Mucosa of rectum (tissue), 2 donors: Measurements from ENCODE around the gene DKK1.

Experiments
- H3K27ac ChIP-seq, 2 donors: one replicate each; pipeline ENCODE4 v1.7.0; 2013; ENCODE audit warnings: inconsistent platforms in 2 of 2, low read depth in 2 of 2, low read length in 2 of 2
- H3K27me3 ChIP-seq, 2 donors: one replicate each; pipeline ENCODE4 v1.7.0; 2013; ENCODE audit warnings: low read length in 2 of 2; ENCODE audit not compliant: control insufficient read depth in 2 of 2, insufficient read depth in 2 of 2
- H3K36me3 ChIP-seq, 2 donors: one replicate each; pipeline ENCODE4 v1.7.0; 2013; ENCODE audit warnings: low read length in 2 of 2; ENCODE audit not compliant: control insufficient read depth in 2 of 2, insufficient read depth in 2 of 2
- H3K4me1 ChIP-seq, 2 donors: one replicate each; pipeline ENCODE4 v1.7.0; 2013; ENCODE audit warnings: low read length in 2 of 2, mild to moderate bottlenecking in 1 of 2; ENCODE audit not compliant: control insufficient read depth in 2 of 2, insufficient read depth in 2 of 2
- H3K4me3 ChIP-seq, 2 donors: one replicate each; pipeline ENCODE4 v1.7.0; 2013; ENCODE audit warnings: low read length in 2 of 2
- H3K9ac ChIP-seq, 2 donors: one replicate each; pipeline ENCODE4 v1.7.0; 2013; ENCODE audit warnings: low read length in 2 of 2, low read depth in 1 of 2, mild to moderate bottlenecking in 1 of 2
- H3K9me3 ChIP-seq, 2 donors: one replicate each; pipeline ENCODE4 v1.7.0; 2013; ENCODE audit warnings: low read length in 2 of 2; ENCODE audit not compliant: control insufficient read depth in 2 of 2
- donor health status: healthy.
- donor health status: Normal muscosa, but diverticular disease.

Gene DKK1

GRCh38 chr10:52316500-52316899 is 2.4 kb downstream of the DKK1 start:
- Histone ChIP-seq H3K36me3 (no peaks in the 10 kb centered on the region), H3K4me1 (peaks cover 13 to 15% of the 10 kb centered on the region in 2 donors), H3K27ac (no peak overlapping the region), H3K9me3 (no peaks in the 10 kb centered on the region), H3K4me3 (no peak overlapping the region), H3K27me3 (peaks cover 21 to 25% of the 10 kb centered on the region in 2 donors), H3K9ac (no peak overlapping the region)

GRCh38 chr10:52318136-52318701 is 4.1 kb downstream of the DKK1 start:
- H3K4me3 ChIP-seq, result no peak overlapping the region
- H3K9me3 ChIP-seq, result no peaks in the 10 kb centered on the region
- H3K4me1 ChIP-seq, result peaks cover 10 to 15% of the 10 kb centered on the region in 2 donors
- H3K27me3 ChIP-seq, result peaks cover 12 to 20% of the 10 kb centered on the region in 2 donors
- no peaks in the 10 kb centered on the region for H3K36me3 ChIP-seq
- H3K27ac ChIP-seq, result no peak overlapping the region
- no peak overlapping the region for H3K9ac ChIP-seq

- peaks cover 7 to 17% of the 10 kb centered on the region in 2 donors for H3K27me3 ChIP-seq
- H3K27ac ChIP-seq, result no peak overlapping the region
- no peak overlapping the region for H3K4me3 ChIP-seq
- no peaks in the 10 kb centered on the region for H3K36me3 ChIP-seq
- H3K9me3 ChIP-seq, result no peaks in the 10 kb centered on the region
- H3K4me1 ChIP-seq, result peaks cover 5 to 9% of the 10 kb centered on the region in 2 donors
- H3K9ac ChIP-seq, result no peak overlapping the region
These were observed 4.9 kb downstream of the DKK1 start for GRCh38 chr10:52318822-52319464.

- Histone ChIP-seq H3K27me3 (peaks cover 7 to 12% of the 10 kb centered on the region in 2 donors), H3K27ac (no peak overlapping the region), H3K9me3 (no peaks in the 10 kb centered on the region), H3K4me3 (no peak overlapping the region), H3K36me3 (no peaks in the 10 kb centered on the region), H3K4me1 (peaks cover 0 to under 1% of the 10 kb centered on the region in 2 donors), H3K9ac (no peak overlapping the region)
These were observed 5.8 kb downstream of the DKK1 start for GRCh38 chr10:52319926-52320325.

GRCh38 chr10:52322323-52322722 is 8.2 kb downstream of the DKK1 start:
- Histone ChIP-seq H3K9me3 (no peaks in the 10 kb centered on the region), H3K4me1 (no peaks in the 10 kb centered on the region), H3K4me3 (no peak overlapping the region), H3K9ac (no peak overlapping the region), H3K27me3 (no peaks in the 10 kb centered on the region), H3K27ac (no peak overlapping the region), H3K36me3 (no peaks in the 10 kb centered on the region)

GRCh38 chr10:52322936-52323335 is 8.9 kb downstream of the DKK1 start:
- H3K27ac ChIP-seq, result no peak overlapping the region

GRCh38 chr10:52326382-52326781 is 12.3 kb downstream of the DKK1 start:
- Histone ChIP-seq H3K27ac (no peak overlapping the region), H3K4me3 (no peak overlapping the region), H3K36me3 (no peaks in the 10 kb centered on the region), H3K9me3 (no peaks in the 10 kb centered on the region), H3K27me3 (no peaks in the 10 kb centered on the region), H3K4me1 (no peaks in the 10 kb centered on the region), H3K9ac (no peak overlapping the region)

More at GRCh38 chr10:52322936-52323335, 8.9 kb downstream of the DKK1 start:
- no peaks in the 10 kb centered on the region for H3K27me3 ChIP-seq
- H3K36me3 ChIP-seq, result no peaks in the 10 kb centered on the region
- no peaks in the 10 kb centered on the region for H3K4me1 ChIP-seq
- no peaks in the 10 kb centered on the region for H3K9me3 ChIP-seq
- H3K4me3 ChIP-seq, result no peak overlapping the region
- H3K9ac ChIP-seq, result no peak overlapping the region

GRCh38 chr10:52331638-52332364 is 17.7 kb downstream of the DKK1 start:
- H3K9ac ChIP-seq, result no peak overlapping the region
- H3K9me3 ChIP-seq, result no peaks in the 10 kb centered on the region
- no peaks in the 10 kb centered on the region for H3K36me3 ChIP-seq
- no peak overlapping the region for H3K4me3 ChIP-seq
- no peaks in the 10 kb centered on the region for H3K4me1 ChIP-seq
- H3K27me3 ChIP-seq, result no peaks in the 10 kb centered on the region
- H3K27ac ChIP-seq, result no peak overlapping the region

- H3K4me1 ChIP-seq, result no peaks in the 10 kb centered on the region
- H3K36me3 ChIP-seq, result no peaks in the 10 kb centered on the region
- no peak overlapping the region for H3K27ac ChIP-seq
- no peak overlapping the region for H3K4me3 ChIP-seq
- H3K27me3 ChIP-seq, result no peaks in the 10 kb centered on the region
- H3K9ac ChIP-seq, result no peak overlapping the region
- no peaks in the 10 kb centered on the region for H3K9me3 ChIP-seq
These were observed 18.7 kb downstream of the DKK1 start for GRCh38 chr10:52332815-52333214.

GRCh38 chr10:52334595-52334994 is 20.5 kb downstream of the DKK1 start:
- Histone ChIP-seq H3K27ac (no peak overlapping the region), H3K36me3 (no peaks in the 10 kb centered on the region), H3K9me3 (no peaks in the 10 kb centered on the region), H3K27me3 (no peaks in the 10 kb centered on the region), H3K4me3 (no peak overlapping the region), H3K9ac (no peak overlapping the region), H3K4me1 (no peaks in the 10 kb centered on the region)
